Caki2 (cell line): ENCODE data around the gene KRT83. TPM values are rescaled to one million over a fixed set of nuclear protein-coding genes. Genes with fewer than 3 reads are reported as not detected.
"Not testable (repeated sequence)": the region's sequence is repeated elsewhere in the genome, so short reads cannot be mapped to it uniquely, and the experiment has no call there.

Experiments used
- DNase-seq: peaks from one replicate; pipeline ENCODE4 v3.0.0-alpha.2; 2015; ENCODE audit warnings: low read depth
- in situ Hi-C: cut with HindIII; loops from 2 replicates; pipeline ENCODE4 v1.10.0; 2016; ENCODE audit warnings: low sequenced_read_pairs, low pct_unique_long_range_greater_than_20kb, mixed read lengths
- total RNA-seq: library from RNA; depleted of rRNA; stranded (reverse); fragments of >200 nt; shearing (Covaris generic); gene quantifications from 2 replicates; pipeline ENCODE4 v1.2.3, GENCODE V29; 2014; ENCODE audit warnings: low replicate concordance

KRT83 gene
- total RNA-seq, 1 experiment from 2014 or later: not detected

GRCh38 chr12:52317468-52318052 is 3.6 kb downstream of the KRT83 start:
- in situ Hi-C loops: no loop called here
- no peak for DNase-seq

DNA sequence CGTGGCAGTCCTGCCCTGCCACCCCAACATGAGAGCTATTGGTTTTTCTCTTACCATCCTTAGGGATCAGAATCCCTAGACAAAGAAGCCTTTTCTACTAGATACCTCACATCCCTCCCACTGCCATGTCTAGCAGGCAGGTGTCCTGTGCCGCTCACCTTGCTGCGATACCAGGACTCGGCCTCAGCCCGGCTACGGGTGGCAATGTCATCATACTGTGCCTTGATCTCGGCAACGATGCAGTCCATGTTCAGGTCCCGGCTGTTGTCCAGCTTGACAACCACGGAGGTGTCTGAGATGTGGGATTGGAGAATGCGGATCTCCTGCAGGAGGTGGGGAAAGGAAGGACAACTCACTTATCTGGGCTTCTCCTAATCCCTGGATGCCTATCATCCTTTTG is 4.5 kb downstream of the KRT83 start:
- no peak for DNase-seq

GRCh38 chr12:52316290-52316689 is 4.9 kb downstream of the KRT83 start:
- in situ Hi-C loops: no loop called here
- no peak for DNase-seq

More for the DNA sequence above, 4.5 kb downstream of the KRT83 start:
- in situ Hi-C loops: no loop called here

- in situ Hi-C loops: not testable (repeated sequence)
Measured at GRCh38 chr12:52315721-52316120, 5.5 kb downstream of the KRT83 start.

DNA sequence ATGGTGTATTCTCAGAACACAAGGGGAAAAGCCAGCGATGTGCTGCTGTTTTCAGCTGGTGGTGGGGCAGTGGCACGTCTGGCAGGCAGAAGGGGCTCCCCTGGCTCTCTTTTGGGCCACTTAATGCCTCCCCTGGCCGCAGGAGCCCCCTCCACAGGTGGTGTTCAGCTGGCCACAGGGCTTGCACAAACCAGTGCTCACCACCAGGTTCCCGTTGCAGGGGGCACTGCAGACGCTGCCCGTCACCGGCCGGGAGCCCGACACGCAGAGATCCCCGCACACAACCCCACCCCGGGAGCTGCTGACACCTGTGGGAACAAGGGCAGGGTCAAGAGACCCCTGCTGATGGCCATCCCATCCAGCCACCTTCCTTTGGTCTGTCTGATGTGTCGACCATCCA is 6.7 kb downstream of the KRT83 start:
- in situ Hi-C loops: no loop called here

More at GRCh38 chr12:52315721-52316120, 5.5 kb downstream of the KRT83 start:
- not testable (repeated sequence) for DNase-seq

GRCh38 chr12:52313926-52314325 is 7.3 kb downstream of the KRT83 start:
- no peak for DNase-seq
- in situ Hi-C loops: no loop called here

More for the DNA sequence above, 6.7 kb downstream of the KRT83 start:
- no peak for DNase-seq

- in situ Hi-C loops: no loop called here
- no peak for DNase-seq
Measured at GRCh38 chr12:52313461-52313860, 7.7 kb downstream of the KRT83 start.

- DNase-seq: no peak
- in situ Hi-C loops: no loop called here
Measured at GRCh38 chr12:52312086-52312485, 9.1 kb downstream of the KRT83 start.

DNA sequence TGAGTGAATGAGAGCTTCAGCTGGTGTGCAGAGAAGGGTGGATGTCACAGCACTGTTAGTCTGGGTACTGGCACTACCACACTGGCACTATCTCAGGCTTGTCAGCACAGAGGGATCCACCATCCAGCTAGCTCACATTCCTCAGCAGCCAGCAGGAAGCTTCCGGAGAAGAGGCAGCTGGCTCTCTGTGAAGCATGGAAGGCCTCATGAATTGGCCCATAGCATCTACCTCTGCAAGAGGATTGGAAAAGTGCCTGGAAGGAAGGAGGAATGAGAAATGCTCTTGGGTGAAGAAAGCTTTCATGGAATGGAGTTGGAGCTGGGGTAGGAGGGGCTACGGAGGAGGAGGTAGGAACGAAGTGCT is 9.9 kb downstream of the KRT83 start:
- in situ Hi-C loops: no loop called here
- no peak for DNase-seq

DNA sequence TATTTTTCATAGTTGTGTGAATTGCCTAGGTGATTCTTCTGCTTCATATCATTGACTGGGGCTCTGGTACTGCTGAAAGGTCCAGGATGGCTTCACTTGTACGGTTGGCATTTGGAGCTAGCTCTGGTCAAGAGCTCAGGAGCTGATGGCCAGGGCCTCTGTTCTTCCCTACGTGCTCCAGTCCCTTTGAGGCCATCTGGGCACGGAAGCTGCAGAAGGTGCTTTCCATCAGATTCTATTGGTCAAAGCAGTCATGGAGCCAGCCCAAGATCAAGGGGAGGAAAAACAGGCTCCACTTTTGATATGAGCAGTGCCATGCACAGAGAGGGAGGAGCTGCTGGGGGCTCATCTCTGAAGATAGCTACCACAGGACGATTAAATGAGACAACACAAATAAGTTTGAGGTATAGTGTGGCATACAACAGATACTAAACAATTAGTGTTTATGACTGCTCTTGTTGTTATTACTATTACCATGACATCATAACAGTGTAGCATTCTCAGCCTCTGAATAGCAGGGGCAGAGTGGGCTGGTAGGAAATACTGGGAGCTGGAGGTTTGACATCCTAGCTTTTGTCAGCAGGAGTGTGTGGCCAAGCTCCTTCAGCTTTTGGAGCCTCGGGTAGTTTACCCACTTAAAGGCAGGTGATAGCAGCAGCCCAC is 10.4 kb downstream of the KRT83 start:
- no peak for DNase-seq
- in situ Hi-C loops: no loop called here

DNA sequence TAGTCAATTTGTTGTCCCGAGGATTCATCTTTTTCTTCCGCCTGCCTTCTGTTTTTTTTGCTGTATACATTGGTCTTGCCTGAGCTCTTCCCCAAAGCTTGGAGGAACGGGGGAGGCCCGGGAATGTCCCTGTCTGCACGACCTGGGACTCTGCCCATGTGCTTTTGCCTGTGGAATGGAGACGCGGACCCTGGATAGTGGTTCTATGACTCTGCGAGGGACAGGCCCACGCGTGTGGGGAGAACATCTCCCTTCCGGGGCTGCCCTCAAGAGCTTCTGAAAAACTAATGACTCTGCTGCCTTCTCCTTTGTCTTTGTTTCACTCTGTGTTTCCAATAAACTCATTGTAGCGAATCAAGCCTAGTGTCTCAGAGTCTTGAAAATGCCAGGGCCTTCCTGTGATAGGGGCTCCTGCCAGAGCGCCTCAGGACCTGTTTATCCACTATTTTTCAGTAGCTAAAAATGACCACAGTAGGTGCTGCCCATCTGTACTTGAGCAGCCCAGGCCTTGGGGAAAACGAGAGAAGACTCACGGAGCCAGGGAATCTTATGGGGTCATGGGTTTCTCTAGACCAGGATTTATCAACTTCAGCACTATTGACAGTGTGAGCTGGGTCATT is 12.3 kb downstream of the KRT83 start:
- no peak for DNase-seq
- in situ Hi-C loops: no loop called here

- in situ Hi-C loops: no loop called here
Measured at GRCh38 chr12:52307836-52308805, 13.1 kb downstream of the KRT83 start.

GRCh38 chr12:52306731-52307130 is 14.5 kb downstream of the KRT83 start:
- in situ Hi-C loops: no loop called here

More at GRCh38 chr12:52307836-52308805, 13.1 kb downstream of the KRT83 start:
- no peak for DNase-seq

GRCh38 chr12:52305921-52306705 is 15.1 kb downstream of the KRT83 start:
- no peak for DNase-seq
- in situ Hi-C loops: no loop called here

More at GRCh38 chr12:52306731-52307130, 14.5 kb downstream of the KRT83 start:
- DNase-seq: no peak

DNA sequence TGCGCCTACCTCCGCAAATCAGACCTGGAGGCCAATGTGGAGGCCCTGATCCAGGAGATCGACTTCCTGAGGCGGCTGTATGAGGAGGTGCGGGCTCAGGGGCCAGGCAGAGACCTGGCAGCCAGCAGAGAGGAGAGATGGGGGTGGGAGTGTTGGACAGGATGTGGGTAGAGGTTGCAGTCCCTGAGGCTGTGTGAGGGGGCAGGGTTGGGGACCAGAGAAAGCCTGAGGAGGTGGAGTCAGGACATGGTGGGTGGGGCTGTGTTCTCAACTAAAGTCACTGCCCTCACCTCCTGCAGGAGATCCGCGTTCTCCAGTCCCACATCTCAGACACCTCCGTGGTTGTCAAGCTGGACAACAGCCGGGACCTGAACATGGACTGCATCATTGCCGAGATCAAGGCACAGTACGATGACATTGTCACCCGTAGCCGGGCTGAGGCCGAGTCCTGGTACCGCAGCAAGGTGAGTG is 16.2 kb downstream of the KRT83 start:
- in situ Hi-C loops, DNase-seq: not testable (repeated sequence)

- in situ Hi-C loops, DNase-seq: not testable (repeated sequence)
Measured at GRCh38 chr12:52302242-52302914, 18.8 kb downstream of the KRT83 start.

- in situ Hi-C loops: not testable (repeated sequence)
Measured at GRCh38 chr12:52301721-52302120, 19.5 kb downstream of the KRT83 start.

More at GRCh38 chr12:52301721-52302120, 19.5 kb downstream of the KRT83 start:
- not testable (repeated sequence) for DNase-seq
